8988T (cell line): ENCODE results near the gene PSMD1.
"Not testable (repeated sequence)": the region's sequence is repeated elsewhere in the genome, so short reads cannot be mapped to it uniquely, and the experiment has no call there.

Source experiments
- DNase-seq: peaks from one replicate; pipeline ENCODE4 v3.0.0; 2011

PSMD1 gene

DNA sequence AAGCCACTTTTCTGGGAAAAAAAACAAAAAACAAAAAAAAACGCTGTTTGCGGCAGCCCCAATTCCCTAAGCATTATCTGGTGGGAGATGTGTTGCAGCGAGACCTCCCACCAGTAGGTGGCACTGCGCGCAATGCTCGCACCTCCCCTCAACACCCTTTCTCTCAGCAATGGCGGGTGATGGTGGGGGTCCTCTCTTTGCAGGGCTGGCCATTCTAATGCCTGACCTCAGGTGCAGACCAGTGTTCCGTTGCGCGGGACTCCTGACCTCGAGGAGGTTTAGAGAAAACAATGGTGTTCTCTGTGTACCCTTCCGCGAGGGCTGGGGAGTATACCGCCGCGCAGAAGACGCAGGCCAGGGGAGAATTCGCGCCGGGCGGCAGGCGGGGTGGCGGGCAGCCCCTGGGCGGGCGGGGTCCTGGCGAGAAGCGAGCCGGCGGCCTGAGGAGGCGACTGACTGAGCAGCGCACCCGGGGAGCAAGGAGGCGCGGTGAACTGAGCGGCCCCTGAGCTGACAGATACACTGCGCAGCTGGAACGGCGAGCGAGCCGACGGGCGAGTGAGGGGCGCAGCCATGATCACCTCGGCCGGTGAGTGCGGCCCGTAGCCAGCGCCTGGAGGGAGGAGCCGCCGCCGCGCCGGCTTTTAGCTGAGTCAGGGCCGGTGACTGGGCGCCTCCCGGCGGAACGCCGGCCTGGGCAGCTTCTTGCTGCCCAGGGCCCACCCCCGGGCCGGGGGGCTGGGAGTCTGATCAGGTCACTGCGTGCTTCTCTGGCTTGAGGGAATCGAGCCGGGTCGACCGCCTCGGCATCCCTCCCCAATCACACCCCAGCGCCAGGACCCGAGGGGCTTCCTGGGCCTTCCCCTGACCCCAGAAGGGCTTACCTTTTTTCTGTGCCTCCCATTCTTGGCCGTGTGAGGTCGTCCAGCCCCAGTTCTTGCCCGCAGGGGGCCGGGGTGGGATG lies at the start of gene PSMD1:
TSS of gene PSMD1 (plus strand) at position 415 of the 964 bp plus-strand sequence. CDS start at position 574, 159 bp downstream.
- DNase-seq: peak; percentile 79

DNA sequence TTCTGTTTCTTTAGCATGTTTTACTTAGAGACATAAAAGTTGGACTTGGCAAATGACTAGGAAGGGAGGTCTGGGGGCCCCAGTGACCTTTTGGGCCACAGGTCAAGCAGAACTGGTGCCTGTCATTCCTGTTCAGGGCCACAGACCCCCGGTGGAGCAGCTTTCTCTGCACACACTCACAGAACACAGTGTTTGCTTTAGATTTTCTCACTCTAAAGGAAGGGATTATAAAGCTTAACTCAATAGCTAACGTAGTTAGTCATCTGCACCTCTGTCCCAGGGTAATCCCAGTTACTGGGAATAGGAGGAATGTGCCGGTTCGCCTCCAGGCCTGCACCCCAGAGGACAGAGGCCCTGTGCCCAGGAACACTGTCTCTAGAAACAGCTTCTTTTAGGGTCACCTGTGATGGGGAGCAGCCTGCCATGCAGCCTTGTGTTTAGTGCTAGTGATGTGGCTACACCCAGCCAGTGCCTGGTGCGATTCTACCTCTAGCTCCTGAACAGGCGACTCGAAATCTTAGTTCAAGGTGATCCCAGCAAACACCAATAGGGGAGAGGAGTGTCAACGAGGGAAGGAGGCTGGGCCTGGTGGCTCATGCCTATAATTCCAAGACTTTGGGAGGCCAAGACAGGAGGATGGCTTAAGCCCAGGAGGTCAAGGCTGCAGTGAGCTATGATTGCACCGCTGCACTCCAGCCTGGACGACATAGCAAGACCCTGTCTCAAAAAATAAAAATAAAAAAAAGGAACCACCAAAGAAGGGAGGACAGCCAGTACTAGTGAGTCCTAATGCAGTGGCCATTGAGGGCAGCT lies 49.2 kb upstream of the PSMD1 start:
- no peak for DNase-seq

DNA sequence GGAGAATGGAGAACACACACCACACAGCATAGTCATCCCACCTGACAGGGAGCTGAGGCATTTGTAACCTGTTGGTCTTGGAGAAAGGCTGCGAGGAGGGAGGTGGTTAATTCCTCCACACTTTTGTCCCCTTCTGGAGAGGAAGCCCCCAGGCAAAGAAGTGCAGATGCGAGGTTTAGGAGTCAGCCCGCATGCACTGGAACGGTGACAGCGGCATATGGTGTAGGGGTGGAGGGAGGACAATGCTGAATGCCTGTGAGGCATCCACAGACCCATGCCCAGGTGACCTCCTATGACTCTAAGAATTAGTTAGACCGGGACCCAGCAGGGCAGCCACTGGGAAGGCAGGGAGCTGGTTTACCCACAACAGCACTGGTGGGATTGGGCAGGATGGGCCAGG lies 48.5 kb upstream of the PSMD1 start:
- DNase-seq: no peak

DNA sequence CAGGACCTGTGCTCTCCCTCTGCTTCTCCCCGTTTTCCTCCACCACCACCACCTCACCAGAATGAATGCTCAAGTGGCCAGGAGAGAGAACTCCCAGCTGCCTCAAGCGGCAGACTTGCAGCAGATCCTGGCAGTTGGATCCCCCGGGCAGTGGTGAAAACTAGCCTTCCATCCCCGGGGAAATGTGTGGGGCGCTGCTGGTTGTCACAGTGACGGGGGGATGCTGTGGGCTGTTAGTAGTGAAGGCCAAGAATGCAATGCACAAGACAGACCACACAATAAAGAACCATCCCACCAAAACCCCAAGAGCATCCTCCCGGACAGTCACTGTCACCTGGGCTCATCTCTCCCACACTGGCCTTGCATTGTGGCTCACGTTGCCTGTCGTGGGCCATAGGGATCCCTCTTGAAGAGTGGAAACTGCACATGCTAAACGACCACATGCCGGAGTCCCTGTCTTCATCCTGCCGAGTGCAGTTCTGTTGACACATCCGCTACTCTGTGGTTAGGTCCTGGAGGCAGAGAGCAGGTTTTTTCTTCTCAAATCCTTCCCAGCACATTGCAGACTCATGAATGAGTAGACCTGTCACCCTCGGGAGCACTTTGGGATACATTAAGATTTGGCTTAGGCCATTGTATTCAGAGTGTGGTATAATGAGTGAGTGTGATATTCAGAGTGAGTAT lies 47.3 kb upstream of the PSMD1 start:
- DNase-seq: no peak

DNA sequence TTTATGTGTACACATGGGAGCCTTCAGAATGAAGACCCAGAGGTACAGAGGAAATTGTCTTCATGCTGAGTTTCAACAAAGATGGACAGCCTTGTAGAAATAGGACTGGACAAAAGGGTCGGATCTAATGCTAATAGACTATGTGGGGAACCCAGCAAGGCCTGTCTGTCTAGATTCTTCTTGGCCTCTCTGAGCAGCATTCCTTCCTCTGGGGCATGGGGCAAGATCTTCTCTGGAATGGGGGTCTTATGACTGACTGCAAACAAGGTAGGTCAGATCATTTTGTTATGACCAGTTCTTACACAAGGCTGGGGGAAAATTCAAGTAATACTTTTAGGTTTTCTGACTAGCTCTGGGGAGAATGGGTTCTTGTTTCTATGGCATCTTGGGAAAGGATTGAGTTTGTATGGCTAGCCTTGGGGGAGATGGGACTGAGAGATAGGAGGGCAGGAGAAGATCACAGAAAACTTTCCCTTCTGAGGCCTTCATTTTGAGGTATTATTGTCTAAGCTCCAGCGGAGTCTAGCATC lies 46.4 kb upstream of the PSMD1 start:
- DNase-seq: no peak

DNA sequence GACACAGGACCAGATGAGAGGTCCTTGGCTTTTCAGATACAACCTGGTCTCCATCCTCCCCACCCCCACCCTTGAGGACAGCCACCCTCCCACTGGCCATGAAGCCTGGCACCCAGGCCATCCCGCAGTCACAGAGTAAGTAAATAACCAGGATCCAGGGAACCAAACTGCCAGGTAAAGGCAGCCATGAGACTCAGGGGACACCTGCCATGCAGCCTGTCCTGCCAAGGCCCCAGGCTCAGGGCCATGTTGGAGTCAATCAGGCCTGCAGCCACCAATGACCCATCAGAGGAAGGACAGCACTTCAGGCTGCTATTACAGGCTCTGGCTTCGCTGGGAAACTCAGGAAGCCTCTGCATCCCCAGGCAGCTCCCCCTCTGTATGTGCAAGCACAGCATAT lies 45.1 kb upstream of the PSMD1 start:
- DNase-seq: no peak

DNA sequence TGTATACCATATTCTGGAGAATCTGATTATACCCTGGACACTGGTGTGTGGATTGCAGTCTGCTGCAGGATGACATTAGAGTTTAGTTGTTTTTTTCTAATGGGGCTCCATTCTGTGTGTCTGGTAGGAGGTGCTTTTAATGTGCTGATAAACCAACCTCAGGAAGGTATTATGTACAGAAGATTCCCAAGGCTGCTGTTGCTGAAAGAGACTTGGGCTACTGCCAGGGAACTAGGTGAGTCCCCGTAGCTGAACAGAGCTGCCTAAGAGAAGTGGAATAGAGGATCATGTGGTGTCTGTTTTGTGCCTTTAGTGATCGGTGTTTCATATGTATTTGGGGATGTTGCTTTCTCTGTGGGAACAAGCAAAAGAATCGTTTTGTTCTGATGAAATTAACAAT lies 44.2 kb upstream of the PSMD1 start:
- no peak for DNase-seq

DNA sequence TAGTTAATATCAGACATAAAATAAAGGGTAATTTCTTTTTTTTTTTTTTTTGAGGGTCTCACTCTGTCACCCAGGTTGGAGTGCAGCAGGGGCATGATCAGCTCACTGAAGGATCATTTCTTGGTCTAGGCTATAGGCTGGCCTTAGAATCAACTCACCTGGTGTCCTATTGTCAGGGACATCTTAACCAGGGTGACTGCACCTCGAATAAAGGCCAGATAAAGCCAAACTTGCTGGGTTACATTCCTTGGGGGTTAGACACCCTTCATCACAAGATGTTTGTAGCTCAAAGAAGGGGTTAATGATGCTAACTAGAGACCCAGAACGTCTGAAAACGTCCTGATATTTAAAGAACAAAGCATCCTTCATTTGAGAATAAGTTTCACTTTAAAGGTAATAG lies 42.8 kb upstream of the PSMD1 start:
- DNase-seq: no peak

DNA sequence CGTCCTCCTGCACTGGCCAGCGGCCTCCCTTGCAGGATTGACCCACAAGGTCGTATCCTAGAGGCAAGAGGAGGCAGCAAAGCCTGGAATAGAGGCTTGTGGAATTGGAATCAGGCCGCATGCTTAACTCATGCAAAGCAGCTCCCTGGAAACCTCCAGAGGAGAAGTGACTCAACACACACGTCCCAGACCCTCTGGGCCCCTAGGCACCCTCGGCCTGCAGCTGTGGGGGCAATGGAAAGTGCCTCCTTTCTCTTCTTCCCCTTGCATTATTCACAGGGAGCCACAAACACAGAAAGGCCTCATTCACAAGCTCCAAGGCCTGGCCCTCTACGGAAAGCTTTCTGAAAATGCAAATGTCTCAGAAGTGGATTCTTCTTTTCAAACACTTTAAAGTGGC lies 41.2 kb upstream of the PSMD1 start:
- no peak for DNase-seq

DNA sequence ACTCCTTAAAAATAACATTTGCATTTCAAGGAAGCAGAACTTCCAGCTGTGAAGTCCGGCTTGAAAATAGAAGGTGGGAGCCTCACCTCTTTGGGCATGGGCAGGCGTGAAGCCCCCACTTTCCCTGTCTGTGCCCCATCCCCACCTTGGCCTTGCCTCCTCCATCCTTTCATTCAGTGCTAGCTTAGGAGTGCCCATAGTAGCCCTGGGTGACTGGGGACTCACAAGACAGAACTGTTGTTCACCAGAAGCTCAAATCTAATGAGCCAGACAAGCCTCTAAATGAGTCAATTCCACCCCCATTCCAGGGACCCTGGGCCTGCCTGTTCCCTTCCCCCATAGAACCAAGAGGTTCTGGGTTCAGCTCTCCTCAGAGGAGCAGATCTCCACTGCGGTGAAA lies 40.7 kb upstream of the PSMD1 start:
- no peak for DNase-seq

DNA sequence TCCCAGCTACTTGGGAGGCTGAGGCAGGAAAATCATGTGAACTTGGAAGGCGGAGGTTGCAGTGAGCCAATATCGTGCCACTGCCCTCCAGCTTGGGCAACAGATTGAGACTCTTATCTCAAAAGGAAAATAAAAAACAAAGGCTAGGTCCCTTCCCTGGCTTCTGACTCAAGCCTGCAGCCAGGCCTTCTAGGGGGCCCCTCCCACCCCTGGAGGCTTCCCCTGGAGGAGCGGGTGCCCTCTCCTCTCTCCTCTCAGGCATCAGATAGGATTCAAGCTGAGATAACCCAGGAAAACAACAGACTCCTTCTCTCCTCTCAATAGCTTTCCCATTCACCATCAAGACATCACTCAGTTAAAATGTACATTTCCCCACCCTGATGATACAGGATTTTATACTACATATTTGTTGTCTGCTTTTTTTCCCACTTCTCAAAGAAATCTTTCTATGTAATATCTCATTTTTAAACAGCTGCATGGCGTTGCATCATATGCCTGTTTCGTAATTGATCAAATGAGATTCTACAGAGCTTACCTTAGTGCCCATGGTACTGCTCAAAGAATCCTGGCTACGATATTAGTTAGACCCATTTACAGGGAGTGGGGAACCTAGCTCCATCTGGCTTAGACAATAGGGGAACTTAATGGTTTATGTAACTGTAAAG lies 40.0 kb upstream of the PSMD1 start:
- DNase-seq: no peak

DNA sequence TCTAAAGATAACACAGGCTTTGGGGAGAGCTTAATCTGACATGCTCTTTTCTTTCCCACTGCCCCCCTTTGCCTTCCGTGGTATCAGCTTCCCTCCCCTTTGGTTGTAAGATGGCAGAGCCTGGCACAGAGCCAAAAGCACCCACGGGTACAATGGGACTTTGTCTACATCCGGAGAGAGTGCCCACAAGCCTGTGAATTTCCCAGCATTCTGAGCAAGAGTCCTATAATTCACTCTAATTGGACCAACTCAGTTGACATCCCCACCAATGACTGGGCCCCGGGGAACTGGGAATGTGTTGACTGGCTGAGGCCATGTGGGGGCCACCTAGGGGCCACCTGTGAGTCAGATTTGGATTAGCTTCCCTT lies 39.5 kb upstream of the PSMD1 start:
- no peak for DNase-seq

DNA sequence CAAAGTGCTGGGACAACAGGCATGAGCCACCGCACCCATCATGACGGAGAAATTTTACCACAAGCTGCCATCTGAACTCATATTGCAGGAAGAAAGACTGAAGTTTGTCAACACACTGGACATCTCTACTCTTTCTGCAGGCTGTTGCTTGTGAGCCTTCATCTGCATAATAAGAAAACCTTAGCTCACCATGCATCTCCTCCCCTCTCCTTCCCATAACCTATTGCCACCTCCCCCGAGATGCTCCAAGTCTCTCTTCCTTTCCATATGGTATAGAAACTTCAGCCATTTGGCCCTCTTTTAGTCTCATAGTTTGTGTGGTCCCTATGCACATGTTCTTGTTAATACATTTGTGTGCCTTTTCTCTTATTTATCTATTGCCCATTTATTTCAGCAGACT lies 38.5 kb upstream of the PSMD1 start:
- no peak for DNase-seq

DNA sequence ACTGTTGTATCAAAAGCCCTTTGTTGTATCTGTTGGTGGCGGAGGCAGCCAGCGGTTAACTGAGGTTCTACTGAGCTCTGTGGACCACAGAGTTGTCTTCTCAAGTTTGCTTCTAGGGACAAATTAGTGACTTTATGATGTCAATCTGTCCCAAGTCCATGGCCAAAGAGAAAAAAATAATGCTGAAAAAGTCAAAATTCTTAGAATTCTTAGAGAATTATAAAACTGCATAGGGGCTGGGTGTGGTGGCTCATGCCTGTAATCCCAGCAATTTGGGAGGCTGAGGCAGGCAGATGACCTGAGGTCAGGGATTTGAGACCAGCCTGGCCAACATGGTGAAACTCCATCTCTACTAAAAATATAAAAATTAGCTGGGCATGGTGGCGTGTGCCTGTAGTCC lies 31.6 kb upstream of the PSMD1 start:
- DNase-seq: not testable (repeated sequence)

DNA sequence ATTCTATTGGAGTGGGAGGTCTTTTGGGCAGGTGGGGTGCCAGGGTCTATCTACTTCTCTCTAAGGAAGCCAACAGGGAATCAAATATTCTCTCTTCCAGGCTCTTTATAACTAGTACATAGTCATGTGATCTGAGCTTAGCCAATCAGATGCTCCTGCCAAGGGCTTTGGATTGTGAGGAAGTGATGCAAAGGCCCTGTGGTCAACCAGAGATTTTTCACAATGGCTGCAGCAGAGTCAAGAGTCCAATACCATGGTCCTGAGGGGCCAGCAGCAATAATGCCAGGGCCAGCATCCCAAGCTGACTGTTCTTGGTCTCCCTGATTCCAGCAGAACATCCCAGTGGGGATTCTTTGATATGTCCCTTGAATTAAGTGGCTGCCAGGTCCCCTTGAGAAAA lies 27.8 kb upstream of the PSMD1 start:
- no peak for DNase-seq

DNA sequence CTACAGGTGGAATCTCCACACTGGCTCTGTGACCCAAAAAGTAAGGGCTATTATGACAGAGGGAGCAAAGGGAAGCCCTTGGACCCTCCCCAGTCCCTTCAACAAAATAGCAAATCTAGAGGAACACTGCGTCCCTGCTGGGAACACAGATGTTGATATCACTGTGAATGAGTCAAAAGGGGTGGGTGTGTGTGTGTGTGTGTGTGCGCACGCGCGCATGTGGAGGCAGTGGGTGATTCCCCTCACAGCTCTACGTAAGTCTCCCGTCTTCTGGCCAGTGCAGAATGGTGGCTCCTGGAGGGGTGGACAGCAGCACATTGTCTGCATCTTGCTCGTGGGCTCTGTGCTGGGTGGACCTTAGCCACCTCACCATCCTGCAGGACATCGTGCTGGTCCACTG lies 27.1 kb upstream of the PSMD1 start:
- DNase-seq: no peak

DNA sequence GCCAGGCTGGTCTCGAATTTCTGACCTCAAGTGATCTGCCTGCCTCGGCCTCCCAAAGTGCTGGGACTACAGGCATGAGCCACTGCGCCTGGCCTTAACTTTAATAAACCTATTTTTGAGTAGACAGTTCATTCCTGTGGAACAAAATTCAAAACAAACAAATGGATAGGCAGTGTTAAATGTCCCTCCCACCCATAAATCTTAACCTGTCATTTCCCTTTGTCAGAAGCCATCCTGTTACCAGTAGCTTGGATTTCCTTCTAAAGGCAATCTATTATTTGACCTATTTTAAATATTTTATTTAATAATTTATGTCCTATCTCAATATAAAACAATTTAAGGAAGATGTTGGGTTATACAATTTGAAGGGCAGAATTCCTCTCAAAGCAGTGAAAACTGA lies 25.9 kb upstream of the PSMD1 start:
- DNase-seq: no peak

DNA sequence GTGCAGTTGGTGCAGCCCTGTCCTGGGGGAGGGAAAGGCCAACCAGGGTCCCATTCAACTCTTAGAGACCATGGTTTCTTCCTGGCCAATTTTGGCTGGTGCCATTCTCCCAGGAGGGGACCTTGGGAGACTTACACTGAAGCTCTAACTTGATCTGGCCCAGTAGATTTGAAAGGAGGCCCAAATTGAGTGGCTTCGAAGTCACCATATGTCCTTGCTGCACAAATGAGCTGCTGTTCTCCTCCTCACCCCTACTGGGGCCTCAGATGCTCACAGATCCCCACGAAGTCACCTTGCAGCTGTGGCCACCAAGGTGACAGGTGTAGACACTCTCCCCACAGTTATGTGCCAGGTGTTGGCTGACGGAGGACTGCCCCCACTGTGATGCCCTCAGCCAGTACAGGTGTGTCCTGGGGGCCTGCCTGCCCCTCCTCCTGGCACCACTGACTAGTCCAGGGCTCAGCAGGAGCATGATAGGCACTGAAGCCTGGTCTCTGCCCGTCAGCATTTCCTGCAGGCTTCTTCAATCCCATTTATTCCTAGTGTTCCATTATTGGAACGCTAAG lies 24.0 kb upstream of the PSMD1 start:
- no peak for DNase-seq

DNA sequence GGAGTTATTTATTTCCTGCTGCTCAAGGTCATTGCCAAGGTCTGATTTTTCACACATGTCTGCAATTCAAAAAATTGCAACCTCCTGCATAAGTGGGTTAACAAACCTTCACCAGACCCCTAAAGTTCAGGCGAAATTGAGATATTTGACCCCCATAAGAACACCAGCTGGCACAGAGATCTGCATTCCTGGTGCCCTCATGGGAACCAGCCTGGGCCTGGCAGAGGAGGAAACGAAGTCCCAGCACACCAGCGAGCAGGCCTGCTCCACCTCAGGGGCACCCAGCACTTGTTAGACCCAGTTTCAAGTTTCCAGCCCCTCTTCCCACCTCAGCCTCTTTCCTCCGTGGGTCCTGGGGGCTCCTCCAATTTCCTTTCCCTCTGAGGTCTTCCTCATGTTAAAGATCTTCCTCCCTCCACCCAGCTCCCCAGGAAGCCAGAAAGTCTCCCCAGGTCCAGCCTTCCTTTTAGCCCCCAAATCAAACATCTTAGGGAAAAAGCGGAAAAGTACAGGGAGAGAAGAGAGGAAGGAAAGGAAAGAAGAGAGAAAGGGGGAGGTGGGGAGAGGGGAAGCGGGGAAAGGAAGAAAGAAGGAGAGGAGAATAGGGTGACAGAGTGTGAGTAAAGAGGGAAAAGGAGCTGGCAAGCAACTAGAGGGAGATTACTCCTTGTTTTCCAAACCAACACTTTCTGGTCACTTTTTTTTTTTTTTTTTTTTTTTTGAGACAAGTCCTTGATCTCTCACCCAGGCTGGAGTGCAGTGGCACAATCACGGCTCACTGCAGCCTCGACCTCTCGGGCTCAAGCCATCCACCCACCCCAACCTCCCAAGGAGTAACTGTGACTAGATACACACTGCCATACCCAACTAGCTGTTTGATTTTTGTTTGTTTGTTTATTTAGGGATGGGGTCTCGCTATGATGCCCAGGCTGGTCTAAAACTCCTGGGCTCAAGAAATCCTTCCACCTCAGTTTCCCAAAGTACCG lies 23.2 kb upstream of the PSMD1 start:
- DNase-seq: no peak

DNA sequence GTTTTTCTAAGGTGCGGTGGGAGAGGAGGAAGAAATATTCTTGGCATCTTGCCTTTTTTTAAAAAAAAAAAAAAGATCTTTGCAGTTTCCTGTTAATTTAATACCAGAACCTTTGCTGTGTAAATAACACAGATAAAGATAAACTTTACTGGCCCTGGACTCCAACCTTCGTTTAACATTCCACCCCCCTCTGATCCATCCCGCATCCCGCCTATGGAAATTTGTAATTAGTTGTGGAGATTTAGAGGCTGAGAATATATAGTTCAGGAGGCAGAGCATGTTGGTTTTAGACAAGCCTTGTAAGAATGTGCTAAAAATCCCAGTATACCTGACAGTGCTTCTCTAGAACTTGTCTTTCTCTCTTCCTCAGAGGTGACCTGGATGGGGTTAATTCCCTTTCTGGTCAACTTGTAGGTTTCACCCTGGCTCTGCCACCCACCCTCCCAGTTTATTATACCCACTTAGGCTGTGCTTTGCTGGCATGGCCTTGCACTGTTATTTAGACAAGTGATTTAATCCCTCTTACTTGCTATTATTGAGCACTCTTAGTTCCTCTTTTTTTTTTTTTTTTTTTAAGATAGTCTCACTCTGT lies 22.3 kb upstream of the PSMD1 start:
- DNase-seq: no peak

DNA sequence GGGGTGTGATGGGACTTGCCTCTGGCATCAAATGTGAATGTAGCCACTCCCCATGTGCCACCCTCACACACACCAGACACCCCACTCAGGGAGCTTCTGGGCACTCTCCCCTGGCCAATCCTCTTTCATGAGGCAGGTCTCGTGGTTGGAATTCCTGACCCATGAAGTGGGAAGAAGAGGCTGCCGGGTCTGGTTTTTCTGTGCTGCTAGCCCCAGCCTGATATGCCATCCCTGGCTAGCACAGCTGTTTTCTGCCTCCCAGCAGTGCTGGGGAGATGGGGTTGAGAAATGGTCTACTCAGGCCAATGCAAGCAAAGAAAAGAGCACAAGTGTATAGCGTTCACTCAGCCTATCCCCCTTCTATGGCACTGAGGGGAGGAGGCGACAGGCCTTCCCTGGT lies 20.5 kb upstream of the PSMD1 start:
- DNase-seq: no peak
